HG02943 (cell line): ENCODE results near the gene CCDC81.
"Not testable (repeated sequence)": the region's sequence is repeated elsewhere in the genome, so short reads cannot be mapped to it uniquely, and the experiment has no call there.

ENCODE experiments used
- ATAC-seq: cut with Tn5 transposase; IDR thresholded peaks from one replicate; pipeline ENCODE4 v1.9.1; 2021; ENCODE audit warnings: mild to moderate bottlenecking, low read depth, moderate library complexity; ENCODE audit not compliant: unreplicated experiment

Gene CCDC81

DNA sequence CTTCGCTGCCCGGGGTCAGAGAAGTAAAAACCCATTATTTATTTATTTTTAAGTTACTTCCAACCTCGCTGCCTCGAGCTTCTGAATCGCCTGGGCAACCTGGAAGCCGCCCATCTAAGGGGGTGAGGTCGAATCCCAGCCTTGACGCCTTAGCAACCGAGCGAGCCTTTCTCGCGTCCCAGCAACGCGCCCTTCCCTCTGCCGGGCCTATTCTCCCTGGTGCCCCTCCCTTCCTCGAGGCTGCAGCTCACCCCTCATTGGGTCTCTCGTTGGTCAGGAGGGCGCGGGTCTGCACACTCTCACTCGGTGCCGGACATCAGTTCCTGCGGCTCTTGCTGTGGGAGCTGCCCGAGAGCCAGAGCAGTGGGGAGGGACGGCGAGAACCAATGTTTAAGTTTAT lies at the start of gene CCDC81:
TSS of gene CCDC81 (plus strand) at position 302 of the 400 bp plus-strand sequence. CDS start 277 bp downstream, outside the sequence.
- no peak for ATAC-seq

DNA sequence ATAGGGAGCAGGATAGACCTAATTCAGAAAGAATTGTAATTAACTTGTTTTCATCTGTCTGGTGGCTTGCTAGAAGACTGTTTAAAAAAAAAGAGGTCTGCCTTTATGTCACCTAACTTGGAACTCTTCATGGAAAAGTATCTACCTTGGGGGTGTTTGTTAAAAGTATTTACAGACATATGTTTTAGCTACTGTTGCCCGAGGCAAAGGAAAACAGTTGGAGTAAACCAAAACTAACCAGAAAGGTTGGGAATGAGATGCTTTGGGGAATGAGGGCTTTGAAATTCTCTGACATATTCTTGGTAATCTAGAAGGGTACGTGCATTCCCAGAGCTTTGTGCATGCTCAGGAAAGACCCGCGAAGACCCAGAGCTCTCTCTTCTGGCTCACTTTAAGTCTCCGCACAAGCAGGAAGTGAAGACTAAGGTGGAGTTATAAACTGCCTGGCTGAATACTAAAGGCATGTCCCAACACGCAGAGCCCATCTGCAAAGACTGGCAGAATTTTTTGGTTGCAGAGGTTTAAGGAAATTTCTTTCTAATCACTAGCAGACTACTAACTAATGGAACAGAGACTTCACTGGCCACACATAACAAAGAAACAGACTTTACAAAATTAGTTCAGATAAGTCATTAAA lies 39.4 kb upstream of the CCDC81 start:
- no peak for ATAC-seq

DNA sequence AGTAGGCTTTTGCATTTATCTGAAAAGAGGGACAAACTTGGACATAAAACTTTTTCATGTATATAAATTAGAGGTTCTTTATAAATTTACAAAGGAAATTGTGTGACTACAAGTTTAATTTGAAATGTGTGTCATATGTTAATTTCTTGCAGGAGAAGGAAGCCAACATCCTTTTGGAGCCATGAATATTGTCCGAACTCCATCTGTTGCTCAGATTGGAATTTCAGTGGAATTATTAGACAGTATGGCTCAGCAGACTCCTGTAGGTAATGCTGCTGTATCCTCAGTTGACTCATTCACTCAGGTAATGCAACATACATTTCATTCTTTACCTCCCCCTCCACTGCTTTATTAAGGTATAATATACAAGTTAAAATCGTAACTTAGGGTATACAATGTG lies 37.5 kb upstream of the CCDC81 start:
- ATAC-seq = no peak

DNA sequence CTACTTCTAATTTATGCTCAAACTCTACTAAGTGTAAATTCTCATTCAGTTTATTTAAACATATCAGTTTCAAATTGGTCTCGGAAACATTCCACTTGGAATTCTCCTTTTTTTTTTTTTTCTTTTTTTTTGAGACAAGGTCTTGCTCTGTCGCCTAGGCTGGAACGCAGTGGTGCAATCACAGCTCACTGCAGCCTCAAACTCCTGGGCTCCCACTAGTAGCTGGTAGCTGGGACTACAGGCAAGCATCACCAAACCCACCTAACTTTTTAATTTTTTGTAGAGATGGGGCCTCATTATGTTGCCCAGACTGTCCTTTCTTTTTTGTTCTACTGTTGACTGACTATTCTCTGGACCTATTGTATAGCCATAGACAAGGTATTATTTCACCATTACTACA lies 33.3 kb upstream of the CCDC81 start:
- no peak for ATAC-seq

DNA sequence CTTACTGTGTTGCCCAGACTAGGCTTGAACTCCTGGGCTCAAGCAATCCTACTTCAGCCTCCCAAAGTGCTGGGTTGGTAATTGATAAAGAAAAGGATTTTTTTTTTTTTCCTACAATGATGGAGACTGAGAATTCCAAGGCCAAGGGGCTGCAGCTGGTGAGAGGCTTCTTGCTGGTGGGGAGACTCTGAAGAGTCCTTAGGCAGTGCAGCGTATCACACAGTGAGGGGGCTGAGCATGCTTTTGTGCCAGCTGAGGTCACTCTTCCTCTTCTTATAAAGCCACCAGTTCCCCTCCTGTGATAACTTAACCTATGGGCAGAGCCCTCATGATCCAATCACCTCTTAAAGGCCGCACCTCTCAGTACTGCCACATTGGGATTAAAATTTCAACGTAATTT lies 28.2 kb upstream of the CCDC81 start:
- ATAC-seq = no peak

DNA sequence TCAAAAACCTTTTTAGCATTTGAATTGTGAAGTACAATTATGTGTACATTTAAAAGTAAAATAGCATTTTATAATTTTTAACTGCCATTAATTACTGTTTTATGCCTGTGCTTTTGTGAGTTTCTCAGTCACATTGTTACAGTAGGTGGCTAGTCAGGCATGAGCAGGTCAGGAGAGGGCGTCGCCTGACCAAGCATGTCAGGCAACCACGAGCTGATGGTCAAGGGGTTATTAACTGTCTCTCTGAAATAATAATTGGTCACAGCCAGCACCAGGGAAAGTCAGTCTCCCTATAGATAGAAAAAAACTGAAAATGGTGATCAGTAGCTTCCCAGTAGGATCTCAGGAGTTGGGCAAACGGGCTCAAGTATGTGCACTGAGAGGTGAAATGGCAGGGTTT lies 19.4 kb upstream of the CCDC81 start:
- no peak for ATAC-seq

DNA sequence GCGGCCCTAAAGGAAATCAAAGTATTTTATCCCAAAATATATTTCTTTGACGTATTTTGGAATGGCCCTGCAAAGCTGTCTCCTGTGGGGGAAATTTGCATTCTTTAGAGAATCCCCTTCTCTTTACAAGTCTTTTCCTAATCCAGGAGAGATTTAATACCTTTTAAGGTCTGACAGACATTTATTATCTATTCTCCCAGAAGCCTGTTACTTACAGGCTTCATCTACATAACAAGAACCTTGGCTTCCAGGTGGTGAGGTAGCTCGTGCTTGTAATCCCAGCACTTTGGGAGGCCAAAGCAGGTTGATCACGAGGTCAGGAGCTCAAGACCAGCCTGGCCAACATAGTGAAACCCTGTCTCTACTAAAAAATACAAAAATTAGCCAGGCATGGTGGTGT lies 17.3 kb upstream of the CCDC81 start:
- ATAC-seq = not testable (repeated sequence)

DNA sequence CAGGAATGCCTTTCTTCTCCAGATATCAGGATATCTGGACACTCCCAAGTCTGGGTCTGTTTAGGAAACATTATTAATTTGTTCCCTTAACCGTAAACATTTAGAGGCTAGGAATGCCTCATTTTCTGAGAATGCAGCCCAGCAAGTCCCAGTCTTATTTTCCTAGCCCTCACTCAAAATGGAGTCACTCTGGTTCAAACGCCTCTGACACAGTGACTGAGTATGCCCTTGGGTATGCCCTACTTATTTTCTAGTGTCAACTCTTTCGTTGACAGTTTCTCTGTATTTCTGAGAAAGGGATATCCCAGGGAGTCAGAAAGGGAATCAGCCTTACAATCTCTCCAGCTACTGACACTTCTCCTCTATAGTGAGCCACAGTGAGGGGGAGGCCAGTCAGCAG lies 16.0 kb upstream of the CCDC81 start:
- no peak for ATAC-seq

DNA sequence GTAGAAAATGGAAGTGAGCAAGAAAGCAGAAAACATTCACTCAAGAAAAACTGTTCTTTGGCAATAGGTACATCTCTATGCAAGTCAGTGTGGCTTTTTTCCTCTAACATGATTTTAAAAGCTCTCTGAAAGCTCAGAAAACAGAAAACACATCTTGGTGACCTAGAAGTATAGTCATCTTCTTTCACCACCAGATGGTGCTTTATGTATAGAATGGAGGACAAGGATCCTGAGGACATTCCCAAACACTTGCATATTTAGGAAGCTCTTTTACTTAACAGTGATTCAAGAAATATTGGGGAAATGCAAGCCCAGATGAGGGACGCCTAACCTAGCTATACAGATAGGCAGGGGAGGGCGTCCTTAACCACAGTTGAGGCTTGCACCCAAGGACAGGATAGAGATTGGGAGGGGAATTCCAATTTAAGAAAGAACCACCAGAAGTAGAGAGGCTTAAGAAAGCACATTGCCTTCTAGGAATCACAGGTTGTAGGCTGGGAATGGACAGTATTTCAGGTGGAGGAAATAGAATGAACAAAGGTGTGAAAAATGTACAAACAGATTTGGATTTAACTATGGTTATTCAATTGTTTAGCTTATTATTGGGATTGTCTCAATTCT lies 13.8 kb upstream of the CCDC81 start:
- ATAC-seq = no peak

DNA sequence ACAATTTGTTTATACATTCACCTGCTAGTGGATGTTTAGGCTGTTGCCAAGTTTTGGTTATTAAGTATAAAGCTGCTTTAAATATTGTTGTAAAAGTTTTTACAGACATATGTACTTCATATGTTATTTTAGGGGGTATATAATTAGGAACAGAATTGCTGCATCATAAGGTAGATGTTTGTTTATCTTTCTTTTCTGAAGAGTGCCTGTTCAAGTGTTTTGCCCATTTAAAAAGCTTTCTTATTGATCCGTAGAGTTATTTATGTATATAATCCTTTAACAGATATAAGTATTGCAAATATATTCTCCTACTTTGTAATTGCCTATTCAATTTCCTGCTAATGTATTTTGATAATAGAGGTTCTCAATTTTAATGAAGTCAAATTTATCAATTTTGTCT lies 11.3 kb upstream of the CCDC81 start:
- no peak for ATAC-seq

DNA sequence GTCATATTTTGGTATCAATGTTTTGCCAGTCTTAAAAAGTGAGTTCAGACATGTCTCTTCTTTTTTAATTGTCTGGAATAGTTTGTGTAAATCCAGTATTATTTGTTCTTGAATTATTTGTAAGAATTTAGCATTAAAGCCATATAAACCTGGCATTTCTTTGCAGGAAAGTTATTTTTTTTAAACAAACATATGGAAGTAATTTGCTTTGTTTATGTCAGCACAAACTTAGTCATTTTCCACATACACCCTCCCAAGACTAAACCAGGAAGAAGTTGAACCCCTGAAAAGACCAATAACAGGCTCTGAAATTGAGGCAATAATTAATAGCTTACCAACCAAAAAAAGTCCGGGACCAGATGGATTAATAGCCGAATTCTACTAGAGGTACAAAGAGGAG lies 9.1 kb upstream of the CCDC81 start:
- ATAC-seq = no peak

DNA sequence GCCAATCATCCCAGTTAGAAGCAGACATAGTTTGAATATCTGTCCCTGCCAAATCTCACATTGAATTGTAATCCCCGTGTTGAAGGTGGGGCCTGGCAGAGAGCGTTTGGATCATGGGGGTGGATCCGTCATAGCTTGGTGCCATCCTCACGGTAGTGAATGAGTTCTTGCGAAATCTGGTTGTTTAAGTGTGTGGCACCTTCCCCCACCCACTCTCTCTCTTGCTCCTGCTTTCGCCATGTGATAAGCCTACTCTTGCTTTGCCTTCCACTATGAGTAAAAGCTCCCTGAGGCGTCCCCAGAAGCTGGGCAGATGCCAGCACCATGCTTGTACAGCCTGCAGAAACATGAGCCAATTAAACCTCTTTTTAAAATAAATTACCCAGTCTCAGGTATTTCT lies 5.0 kb upstream of the CCDC81 start:
- ATAC-seq = no peak

DNA sequence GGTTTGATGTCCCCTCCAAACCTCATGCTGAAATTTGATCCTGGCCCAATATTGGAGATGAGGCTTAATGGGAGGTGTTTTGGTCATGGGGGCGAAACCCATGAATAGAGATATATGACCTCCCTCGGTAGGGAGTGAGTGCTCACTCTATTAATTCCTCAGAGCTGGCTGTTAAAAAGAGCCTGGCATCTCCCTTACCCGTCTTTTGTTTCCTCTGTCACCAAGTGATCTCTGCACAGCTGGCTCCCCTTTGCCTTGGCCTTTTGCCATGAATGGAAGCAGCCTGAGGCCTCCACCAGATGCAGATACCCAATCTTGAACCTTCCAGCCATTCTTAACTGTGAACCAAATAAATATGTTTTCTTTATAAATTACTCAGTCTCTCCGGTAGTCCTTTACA lies 4.5 kb upstream of the CCDC81 start:
- ATAC-seq = no peak

DNA sequence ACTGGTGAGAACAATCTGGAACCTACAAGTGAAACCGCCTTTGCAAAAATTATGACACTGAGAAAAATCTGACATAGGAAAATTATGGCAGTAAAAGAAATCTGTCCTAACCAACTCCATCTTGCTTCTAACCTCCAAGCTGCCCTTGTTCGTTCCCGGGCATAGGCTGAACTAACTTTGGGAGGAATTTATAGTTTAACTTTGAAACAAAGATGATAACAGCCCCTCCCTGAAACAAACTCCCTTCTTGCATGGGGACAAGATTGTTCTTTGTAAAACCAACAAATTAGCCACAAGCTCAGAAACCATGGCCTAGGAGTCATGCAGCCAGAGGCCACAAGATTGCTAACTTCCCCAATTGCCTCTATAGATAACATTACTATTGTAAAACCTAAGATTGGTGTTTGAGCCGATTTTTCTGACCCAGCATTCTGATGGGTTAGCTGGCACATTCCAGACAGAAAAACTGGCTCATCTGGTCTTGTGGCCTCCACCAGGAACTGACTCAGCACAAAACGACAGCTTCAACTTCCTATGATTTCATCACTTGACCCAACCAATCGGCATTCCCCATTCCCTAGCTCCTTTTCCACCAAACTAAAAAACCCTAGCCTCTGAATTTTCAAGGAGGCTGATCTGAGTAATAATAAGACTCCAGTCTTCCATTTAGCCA lies 3.6 kb upstream of the CCDC81 start:
- ATAC-seq = no peak

DNA sequence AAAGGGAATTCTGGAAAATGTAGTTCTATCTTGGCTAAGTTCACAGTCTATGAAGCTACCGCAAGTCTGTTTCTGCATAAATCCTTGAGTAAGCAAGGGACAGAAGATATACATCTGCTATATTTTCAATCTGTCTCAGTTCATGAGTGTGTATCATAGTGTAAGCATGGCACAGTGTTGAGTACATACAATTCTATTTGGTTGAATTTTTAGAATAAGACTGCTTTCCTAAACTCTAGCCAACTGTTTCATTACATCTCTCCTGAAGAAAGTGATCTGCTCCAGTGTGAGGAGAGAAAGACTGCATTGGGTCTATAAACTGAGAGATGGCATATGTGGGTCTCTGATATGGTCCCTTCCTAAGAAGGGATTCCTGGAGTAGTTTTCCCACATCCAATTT lies 2.6 kb upstream of the CCDC81 start:
- no peak for ATAC-seq

DNA sequence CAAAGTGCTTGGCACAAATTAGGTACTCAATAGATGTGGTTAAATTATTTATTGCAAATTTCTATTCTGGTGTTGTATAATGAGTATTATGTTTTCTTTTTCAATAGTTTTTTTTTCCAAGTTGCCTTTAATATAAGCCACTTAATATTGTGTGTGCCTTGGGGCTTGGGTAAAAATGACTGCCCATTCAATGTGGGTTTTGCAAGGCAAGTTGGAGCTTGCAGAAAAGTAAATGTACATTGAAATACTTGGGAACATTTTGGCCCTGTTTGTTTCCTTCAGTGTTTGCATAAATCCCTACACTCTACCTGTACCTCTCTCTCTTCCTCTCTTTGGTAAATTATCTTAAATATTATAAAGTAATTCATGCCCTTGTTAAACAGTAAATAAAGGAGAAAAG lies 2.1 kb upstream of the CCDC81 start:
- no peak for ATAC-seq

DNA sequence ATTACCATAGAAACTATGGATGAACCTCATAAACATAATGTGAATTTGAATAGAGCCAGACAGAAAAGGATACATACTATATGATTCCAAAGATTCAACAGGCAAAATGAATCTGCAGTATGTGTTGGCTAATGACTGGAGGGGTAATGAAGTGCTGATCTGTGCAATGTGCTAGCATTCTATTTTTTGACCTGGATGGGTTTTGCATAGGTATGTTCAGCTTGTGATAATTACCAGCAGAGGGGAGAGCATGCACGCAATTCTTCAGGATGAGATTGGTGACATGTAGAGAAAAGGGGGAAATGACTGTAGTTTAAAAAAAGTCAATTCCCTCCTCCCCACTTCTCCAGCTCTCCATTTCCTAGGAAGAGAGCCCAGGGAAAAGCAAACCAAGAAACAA lies 618 bp upstream of the CCDC81 start:
- no peak for ATAC-seq

DNA sequence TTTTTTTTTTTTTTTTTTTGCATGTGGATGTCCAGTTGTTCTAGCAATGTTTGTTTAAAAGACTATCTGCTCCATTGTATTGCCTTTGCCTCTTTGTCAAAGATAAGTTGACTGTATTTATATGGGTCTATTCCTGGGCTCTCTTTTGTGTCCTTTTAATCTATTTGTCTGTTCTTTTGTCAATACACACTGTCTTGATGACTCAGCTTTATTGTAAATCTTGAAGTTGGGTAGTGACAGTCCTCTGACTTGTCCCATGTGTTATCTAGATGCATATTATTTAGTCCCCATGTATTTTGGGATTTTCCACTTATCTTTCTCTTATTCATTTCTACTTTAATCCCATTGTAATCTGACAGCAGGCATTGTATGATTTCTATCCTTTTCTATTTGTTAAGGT lies 3.3 kb downstream of the CCDC81 start:
- ATAC-seq = no peak

DNA sequence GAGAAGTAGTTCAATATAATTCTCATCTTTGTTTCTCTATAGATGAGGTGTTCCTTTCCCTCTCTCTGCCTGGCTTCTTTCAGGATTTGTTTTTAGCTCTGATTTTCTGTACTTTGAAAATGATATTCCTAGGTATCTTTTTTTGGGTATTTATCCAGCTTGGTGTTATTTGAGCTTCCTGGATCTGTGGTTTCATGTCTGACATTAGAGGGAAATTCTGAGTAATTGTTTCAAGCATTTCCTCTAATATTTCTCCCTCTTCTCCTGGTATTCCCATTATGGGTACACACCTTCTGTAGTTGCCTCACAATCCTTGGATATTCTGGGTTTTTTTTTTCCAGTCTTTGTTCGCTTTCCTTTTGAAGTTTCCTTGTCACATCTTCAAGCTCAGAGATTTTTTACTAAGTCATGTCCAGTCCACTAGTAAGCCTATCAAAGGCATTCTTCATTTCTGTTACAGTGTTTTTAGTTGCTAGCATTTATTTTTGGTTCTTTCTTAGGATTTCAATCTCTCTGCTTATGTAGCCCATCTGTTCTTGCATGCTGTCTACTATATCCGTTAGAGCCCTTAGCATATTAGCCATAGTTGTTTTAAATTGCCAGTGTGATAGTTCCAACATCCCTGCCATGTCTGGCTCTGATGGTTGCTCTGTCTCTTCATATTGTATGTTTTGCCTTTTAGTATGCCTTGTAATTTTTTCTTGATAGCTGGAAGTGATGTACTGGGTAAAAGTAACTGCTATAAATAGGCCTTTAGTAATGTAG lies 5.8 kb downstream of the CCDC81 start:
- no peak for ATAC-seq

DNA sequence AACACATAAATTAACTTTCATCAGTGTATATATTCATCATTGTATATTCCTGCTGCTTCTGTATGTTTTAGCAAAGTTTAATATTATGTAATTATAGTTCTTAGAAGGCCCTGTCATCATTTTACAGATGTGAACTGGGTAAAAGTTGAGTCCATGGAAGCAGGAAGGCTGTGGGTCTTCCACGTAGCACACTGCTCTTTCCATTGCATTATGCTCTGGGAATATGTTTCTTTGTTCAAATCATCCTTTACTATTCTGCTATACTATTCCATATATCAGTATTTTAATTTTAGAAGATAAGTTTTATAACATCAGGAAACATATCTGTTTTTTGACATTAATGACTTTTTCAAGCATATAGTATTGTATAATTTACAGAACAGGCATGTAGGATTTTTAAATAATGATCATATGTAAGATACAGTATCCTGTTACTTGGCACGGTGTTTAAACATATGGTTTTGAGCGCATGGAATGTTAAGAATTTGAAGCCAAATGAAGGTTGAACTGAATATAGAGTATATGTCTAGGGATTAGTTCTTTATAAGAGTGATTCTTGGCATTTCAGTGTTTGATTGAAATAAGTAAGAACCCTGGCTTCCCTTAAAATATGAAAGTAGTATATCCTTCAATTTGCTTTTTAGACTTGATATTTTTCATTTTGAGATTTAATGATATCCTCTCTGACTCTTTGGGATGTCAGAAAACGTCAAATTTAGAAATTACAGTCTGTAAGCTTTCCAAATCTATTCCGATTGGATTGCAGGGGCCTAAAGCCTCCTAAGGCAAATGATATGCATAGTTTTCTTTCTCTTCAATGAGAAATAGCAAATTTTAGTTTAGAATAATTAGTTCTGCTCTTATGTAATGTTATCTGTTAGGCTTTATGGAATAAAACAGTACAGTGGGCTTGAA lies 8.6 kb downstream of the CCDC81 start:
- ATAC-seq = no peak
